Stimulated activated CD4-positive, alpha-beta T cell treated with anti-CD3 and anti-CD28 coated beads, TNF-alpha, amount 100 ng/mL, for 24 hours (primary cell): ENCODE results near the gene SPIN4.
A peak's percentile ranks its signal among the peaks of the same experiment; 100 is the strongest.
"Not testable (repeated sequence)": the region's sequence is repeated elsewhere in the genome, so short reads cannot be mapped to it uniquely, and the experiment has no call there.

Experiments
- DNase-seq, 3 experiments: peaks; one replicate each; pipeline ENCODE4 v3.0.0-alpha.2; 2020; ENCODE audit warnings: low read depth in 3 of 3

The SPIN4 gene

DNA sequence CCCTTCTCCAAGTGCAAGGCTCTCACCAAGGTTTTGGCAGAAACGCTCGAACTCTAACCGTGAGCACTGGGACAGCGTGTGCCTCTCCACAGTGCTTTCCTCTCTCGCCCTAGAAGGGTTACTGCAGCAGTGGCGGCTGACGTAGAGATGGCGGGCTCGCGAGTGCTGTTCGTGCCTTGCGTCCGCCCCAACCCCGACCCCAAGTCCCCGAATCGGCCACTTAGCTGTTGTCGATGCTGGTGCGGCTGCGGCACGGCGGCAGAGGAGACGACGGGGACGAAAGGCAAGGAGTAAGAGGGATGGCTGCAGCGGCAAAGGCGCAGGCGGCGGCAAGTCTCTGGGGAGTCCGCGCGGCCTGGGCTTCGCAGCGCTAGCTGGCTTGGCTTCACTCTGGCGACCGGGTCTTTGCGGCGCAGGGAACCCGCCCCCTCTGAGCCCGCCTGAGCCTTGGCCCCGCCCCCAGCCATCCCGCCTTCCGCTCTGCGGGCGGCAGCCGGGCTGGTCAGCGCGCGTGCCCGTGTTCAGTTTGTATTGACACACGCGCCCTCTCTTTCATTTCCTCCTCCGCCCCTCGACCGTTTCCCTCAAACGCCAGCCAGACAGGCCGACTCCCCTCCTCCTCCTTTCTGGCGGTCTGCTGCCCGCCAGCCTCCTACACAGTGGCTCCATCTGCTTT lies at the start of gene SPIN4:
SPIN4 (minus strand) TSS at position 392 of the 676 bp plus-strand sequence. CDS start 513 bp downstream, outside the sequence.
- DNase-seq = peak; percentile 10 to 74 (median 36)

DNA sequence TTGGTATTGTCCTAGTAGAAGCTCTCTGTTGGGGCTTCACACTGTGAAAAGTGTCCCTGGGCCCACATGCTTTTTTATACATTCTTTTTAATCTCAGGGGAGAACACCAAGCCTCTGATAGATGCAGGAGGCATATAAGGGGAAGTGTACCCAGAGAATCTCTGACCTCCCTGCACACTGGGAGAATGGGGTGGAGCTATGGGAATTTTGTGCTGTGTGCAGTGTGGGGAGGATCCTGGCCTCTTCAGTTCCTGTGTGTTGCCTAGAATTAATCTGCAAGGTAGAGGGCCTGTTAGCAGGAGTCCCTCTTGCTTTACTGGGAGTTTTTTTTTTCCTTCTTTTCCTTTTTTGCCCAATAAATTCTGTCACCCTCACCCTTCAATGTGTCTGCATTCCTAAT lies 49.2 kb upstream of the SPIN4 start:
- DNase-seq = no peak

DNA sequence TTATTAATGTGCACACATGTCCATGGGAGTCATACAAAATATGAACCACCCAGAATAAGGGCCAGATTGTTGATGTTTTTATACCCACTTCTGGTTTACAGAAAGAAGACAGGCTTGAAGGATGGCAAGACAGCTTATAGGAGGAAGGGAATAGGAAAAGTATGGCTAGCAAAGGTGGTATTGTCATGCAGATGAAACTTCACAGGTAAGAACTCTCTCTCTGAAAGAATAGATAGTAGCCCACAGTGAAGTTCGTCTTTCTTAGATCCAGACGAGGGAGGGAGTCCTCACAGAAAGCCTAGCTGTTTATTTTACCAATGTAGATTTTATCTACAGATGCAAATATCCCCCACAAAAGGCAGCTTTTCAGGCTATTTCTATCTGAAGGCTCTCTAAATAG lies 43.7 kb upstream of the SPIN4 start:
- no peak for DNase-seq

GRCh38 chrX:63393094-63393493 lies 42.0 kb upstream of the SPIN4 start:
- DNase-seq = not testable (repeated sequence)

GRCh38 chrX:63387411-63387810 lies 36.3 kb upstream of the SPIN4 start:
- DNase-seq = no peak

GRCh38 chrX:63384263-63384662 lies 33.1 kb upstream of the SPIN4 start:
- DNase-seq = not testable (repeated sequence)

DNA sequence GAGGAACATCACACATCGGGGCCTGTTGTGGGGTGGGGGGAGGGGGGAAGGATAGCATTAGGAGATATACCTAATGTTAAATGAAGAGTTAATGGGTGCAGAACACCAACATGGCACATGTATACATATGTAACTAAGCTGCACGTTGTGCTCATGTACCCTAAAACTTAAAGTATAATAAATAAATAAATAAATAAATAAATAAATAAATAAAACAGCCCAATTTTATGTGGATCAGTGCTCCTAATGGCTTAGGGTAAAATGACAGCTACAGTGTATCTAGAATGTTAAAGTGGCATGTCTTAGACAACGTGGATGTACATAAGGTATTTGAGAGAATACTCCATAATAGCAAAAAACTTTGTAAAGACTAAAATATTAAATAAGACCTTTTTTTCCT lies 21.9 kb upstream of the SPIN4 start:
- DNase-seq = not testable (repeated sequence)

- not testable (repeated sequence) for DNase-seq
Observed at GRCh38 chrX:63367699-63368098, 16.6 kb upstream of the SPIN4 start.

DNA sequence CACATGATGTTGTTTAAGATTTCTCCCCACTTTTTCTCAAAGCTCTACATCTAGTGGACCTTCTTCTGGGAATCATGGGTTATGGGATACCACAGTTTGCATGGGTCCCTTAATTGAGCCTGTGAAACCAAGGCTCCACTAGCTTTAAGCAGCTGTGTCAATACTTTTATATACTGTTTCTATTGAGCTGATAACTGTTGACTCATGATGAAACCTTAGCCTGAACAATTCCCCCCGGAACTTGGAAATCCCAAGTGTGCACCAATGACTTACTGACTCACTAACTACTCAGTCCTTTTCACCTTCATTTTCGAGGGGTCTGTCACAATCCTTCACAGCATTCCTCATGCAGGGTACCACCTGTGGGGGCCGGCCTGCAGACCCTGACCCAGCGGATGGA lies 12.7 kb upstream of the SPIN4 start:
- no peak for DNase-seq

DNA sequence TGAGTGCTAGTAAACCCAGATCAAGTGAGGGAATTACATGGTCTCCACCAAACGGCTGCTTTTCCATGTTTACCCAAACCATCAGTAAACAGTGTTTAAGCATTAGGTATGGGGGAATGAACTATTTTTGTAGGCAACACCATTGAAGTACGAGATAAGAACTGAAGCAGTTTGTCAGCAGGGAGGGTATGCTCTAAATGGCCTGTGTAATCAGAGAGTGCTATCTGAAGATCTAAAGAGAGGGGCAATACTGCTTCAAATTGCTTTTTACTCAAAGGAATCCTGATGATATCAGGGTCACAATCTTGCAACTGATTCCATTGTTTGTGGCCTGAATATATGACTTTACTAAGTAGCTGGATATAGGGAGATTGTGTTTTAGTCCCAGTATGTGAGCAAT lies 10.4 kb upstream of the SPIN4 start:
- DNase-seq = no peak

- no peak for DNase-seq
Observed at GRCh38 chrX:63354484-63354883, 3.4 kb upstream of the SPIN4 start.

DNA sequence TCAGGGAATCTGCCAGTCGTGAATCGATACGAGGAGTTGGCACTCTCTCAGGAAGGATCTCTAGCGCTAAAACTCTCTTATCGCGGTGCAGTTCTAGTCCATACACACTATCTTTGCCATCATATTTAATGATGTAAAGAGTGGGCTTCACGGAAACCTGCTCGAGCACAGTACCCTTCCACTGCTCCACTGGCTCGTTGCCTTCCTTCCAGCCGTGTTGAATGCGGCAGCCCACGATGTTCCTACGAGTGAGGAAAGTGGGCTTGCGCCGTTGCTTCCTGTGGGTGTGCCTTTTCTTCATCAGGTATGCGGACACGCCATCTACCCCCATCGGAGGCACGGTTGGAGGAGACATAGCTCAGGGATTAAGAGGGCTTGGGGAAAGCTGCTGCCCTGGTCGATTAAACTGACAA lies 661 bp downstream of the SPIN4 start:
- peak in 1 of 3 experiments; percentile 12 for DNase-seq

DNA sequence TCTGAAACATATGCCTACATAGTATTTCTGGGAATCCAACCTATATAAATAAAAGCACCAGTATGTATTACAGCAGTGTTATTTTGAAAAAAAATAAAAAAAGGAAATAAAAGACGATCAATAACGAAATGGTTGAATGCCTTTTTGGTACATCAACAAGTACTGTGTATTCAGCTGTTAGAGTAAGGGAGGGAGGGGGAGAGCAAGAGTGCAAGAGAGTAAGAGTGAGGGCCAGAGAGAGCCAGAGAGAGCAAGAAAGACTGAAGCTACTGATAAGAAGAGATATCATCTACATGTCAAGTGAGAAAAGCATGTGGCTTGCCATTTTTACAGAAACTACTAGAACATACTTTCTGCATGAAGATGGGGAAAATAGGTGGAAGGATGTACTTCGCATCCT lies 1.8 kb downstream of the SPIN4 start:
- no peak for DNase-seq

GRCh38 chrX:63330681-63331080 lies 20.5 kb downstream of the SPIN4 start:
- DNase-seq = no peak

DNA sequence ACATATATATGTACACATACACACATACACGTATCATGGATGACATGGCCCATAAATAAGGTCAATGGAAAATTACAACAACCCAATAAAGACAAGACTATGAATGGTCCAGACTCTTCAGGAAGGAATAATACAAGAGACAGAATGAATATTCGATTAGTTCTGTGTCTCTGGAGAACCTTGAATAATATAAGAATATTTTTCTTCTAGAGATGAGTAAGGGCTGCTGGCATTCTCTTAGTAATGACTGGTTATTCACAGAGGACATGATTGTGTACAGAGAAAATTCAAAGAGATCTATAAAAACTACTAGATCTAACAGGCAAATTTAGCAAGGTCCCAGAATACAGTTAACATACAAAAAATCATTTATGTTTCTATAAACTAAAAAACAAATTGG lies 23.3 kb downstream of the SPIN4 start:
- DNase-seq = no peak

- DNase-seq = no peak
Observed at GRCh38 chrX:63299596-63299995, 51.5 kb downstream of the SPIN4 start.
